GM19452 (cell line): ENCODE measurements around the gene HS3ST3A1.

ENCODE experiments used
- ATAC-seq: cut with Tn5 transposase; IDR thresholded peaks from one replicate; pipeline ENCODE4 v1.9.1; 2021; ENCODE audit not compliant: unreplicated experiment

The HS3ST3A1 gene

DNA sequence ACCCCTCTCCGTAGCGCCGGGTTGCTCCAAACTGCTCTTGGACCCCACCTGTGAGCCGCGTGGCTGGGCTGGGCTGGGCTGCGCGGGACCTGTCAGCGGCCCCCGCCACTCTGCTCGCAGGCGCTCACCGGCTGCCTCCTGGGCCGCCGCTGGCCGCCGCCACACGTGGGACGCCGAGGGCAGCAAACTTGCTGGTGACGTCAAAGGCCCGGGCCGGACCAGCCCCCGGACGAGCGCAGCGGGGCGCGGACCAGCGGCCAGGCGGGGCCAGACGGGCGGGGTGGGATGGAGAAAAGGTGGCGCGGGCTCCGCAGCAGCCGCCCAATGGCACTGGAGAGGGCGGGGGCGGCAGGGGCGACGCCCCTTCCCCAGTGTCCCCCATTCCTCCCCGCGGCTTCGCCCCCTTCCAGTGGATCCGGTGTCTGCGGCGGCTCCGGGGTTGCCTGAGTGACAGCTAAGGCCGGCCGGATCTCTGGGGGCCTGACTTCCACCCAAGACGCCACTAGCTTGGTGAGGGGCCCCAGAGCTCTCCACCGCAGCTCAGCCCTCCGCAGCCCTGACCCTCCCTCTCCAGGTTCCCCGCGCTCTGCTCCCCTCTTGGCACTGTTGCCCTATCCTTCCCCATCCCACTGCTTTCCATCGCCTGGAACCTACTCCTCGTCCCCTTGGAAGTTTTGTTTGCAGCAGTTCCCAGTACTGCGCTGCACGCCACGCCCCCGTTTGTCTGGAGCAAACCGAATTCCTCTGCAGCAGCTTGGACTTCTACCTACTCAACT, at the start of gene HS3ST3A1:
Gene HS3ST3A1, minus strand, starts transcription at position 154 of the 776 bp plus-strand sequence. CDS start 800 bp downstream, outside the sequence.
- ATAC-seq = no peak

- no peak for ATAC-seq
Observed at GRCh38 chr17:13650096-13650675, 48.5 kb upstream of the HS3ST3A1 start.

GRCh38 chr17:13647543-13648021, 45.9 kb upstream of the HS3ST3A1 start:
- ATAC-seq = no peak

DNA sequence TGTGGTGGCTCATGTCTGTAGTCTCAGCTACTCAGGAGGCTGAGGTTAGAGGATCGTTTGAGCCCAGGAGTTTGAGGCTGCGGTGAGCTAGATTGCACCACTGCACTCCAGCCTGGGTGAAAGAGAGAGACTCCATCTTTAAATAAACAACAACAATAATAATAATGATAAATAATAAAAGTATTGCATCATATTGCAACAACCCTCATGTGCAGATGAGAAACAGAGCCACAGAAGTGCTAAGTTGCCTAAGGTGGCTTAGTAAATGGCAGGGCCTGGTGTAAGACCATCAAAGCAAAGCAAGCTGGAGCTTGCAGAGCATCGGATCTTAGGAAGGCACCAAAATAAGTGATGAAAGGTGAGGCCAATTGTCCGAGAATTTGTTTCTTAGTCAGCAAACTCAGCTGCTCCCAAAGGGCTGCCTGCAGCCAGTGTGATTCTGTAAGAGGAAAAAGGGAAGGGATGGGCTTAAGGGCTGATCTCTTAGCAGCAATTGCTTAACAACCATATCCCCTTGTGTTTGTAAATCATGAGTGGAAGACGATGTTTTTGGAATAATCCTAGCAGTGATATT, 45.3 kb upstream of the HS3ST3A1 start:
- no peak for ATAC-seq

- no peak for ATAC-seq
Observed at GRCh38 chr17:13646411-13646810, 44.7 kb upstream of the HS3ST3A1 start.

DNA sequence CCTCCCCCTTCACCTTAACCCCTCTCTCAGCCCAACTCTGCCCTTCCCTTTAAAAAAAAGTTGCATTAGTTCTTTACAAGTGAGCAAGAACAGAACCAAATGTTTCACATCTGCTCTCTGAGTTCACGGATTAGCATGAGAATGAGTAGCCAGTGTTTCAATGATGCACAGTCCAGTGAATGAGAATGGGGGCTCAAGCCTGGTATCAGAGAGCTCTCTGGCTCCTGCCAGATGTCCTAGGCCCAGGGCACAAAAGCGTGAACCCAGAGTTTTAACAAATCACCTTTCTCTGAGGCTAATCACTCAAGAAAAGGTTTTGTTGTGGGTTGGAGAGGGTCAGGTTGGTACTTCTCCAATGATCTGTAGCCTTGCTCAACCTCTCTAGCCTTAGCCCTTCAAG, 41.5 kb upstream of the HS3ST3A1 start:
- ATAC-seq = no peak

- no peak for ATAC-seq
Observed at GRCh38 chr17:13642188-13642587, 40.5 kb upstream of the HS3ST3A1 start.

DNA sequence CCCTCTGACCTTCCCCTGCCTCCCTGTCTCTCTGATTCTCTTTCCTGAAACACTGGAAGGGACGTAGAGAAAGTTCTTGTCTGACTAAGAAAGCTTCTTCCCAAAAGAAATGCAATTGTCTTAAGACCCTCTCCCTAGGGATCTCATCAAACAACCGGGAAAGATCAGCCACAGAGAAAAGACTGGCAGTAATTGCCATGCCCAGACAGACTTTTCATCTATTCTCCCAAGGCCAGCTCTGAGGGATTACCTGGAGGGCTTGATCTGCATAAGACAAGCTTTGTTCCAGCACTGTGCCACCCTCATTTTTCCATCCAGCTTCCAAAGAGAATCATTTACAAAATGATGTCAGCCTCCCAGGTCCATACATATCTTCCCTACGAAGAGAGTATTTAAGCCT, 38.8 kb upstream of the HS3ST3A1 start:
- ATAC-seq = no peak

DNA sequence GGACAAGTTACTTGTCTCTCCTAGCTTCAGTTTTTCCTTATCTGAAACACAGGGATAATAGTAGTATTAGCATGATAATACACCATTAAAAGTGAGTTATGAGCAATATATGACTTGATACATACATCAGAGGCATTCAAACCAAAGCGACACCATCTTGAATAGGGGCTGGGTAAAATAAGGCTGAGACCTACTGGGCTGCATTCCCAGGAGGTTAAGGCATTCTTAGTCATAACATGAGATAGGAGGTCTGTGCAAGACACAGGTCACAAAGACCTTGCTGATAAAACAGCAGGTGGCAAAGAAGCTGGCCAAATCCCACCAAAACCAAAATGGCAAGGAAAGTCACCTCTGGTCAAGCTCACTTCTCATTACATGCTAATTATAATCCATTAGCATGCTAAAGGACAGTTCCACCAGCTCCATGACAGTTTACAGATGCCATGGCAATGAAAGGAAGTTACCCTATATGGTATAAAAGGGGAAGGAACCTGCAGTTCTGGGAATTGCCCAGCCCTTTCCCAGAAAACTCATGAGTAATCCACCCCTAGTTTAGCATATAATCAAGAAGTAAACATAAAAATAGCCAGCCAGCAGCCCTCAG, 37.2 kb upstream of the HS3ST3A1 start:
- no peak for ATAC-seq

GRCh38 chr17:13636951-13637350, 35.2 kb upstream of the HS3ST3A1 start:
- no peak for ATAC-seq

- no peak for ATAC-seq
Observed at GRCh38 chr17:13635951-13636350, 34.2 kb upstream of the HS3ST3A1 start.

DNA sequence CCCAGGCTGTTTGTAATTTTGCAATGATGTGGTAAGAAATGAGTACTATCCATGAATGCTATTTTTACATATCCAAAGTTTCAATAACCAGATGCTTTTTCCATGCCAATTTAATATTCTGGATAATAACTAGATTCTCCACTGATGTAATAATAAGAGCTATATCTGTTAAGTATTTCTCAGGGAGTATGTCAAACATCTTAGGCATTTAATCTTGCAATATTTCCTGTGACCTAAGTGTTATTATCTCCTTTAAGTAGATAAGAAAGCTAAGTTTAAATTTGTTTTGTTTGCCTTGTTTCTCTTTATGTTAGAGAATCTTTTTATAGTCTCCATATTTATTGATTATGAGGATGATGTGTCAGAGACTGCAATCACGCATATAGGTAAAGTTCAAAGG, 32.3 kb upstream of the HS3ST3A1 start:
- ATAC-seq = no peak

DNA sequence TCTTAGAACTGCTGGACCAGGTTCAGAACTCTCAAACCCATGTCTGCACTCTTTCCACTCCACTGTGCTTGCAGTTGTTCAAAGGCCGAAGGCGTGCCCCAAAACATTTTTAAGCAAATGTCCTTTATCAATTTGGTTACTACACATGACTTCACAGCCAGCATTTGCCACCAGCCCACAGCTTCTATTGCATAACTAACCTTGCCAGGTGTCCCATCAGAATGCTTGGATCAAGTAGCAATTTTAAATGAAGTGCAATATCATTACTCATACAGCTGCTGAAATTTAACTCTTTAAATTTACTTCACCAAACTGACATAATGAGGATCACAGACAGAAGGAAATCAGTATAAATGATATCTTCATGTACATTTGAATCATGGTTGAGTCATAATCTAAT, 29.8 kb upstream of the HS3ST3A1 start:
- ATAC-seq = no peak

- no peak for ATAC-seq
Observed at GRCh38 chr17:13626703-13627102, 25.0 kb upstream of the HS3ST3A1 start.

DNA sequence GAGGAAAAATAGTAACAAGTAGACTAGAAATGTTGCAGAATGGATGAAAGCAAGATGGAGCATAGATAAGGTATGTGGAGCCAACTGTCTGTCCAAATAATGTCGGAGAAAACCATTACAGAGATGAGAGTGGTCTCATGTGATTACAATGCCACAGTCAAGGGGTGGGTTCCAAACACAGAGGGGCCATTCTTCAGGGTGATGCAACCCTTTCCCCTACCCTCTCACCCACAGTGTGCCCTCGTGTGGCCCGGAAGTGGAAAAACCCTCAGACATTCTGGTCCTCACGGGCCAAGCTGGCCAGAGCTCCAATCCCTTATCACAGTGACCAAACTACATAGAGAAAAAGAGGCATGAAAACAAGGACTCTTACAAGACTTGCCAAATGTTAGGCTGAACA, 17.7 kb upstream of the HS3ST3A1 start:
- no peak for ATAC-seq

GRCh38 chr17:13616031-13616430, 14.3 kb upstream of the HS3ST3A1 start:
- no peak for ATAC-seq

DNA sequence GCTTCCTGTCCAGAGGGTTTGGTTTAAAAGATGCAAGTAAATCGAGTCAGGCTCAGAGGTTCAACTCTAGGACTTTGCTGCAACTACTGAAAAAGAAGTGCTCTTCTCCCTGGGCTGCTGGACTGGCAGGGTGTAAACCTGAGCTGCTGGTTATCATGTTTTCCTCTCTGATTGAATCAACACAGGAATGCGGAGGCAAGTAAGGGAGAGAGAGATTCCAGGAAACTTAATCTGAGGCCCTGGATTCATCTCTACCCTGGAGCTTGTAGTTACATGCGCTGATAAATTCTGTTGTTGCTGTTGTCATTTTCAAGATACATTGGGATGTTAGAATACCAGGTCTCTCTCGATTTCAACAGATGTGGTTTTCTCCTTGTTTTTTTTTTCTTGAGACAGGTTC, 8.2 kb upstream of the HS3ST3A1 start:
- ATAC-seq = no peak

DNA sequence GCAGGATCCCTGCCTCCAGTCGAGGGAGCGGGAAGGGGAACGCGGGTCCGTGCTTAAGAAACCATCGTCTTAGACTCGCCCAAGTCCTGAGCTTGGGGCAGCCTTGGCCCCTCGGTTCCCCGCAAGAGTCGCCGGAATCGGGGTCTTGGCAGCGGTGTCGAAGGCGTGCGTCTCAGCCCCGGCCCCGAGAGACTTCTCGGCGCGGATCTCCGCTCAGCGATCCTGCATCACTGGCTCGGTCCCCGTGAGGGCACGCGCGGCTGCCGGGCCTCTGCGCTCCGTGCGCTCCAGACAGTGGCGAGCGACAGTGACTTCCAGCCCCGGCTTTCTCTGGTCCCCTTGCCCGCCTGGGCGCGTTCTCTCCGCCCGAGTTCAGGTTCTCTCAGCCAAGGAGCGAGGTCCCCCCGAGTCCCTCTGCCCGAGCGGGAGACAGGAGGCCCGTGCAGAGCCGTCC, 380 bp downstream of the HS3ST3A1 start:
- ATAC-seq = no peak

GRCh38 chr17:13600475-13601321, 1.0 kb downstream of the HS3ST3A1 start:
- no peak for ATAC-seq

DNA sequence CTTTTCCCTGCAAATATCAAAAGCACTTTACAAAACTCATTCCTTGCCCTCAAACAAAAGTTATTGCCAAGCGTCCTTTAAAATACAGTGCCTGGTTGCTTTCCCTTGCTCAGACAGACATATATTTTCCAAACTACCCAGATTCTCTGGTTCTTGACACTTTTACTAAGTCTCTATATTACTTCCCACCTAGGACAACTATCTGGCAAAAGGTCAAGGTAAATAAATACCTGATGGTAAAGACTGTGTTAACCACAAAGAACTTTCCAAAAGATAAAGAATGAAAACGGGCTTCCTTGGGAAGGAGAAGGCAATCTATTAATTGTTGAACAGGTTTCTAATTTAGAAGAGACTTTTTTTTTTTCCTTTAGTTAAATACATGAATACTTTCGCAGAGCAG, 1.9 kb downstream of the HS3ST3A1 start:
- no peak for ATAC-seq

DNA sequence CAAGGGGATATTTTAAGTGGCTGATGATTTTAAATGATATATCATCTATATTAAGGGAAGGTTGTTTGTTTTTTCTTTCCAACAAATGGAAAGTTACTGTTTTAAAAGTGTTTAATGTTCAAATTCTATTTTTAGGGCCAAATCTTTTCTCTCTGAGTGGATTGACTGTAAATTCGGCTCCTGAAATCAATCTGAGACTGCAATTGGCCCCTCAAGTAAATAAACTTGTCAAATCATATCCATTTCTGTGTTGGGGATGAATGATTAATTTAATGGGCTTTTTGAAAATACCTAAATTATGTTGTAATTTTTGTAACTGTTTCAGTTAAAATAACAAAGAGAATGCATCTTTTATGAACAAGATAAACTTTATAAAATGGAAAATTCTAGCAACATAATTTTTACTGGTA, 2.6 kb downstream of the HS3ST3A1 start:
- no peak for ATAC-seq
